Neuronal stem cell (in vitro differentiated cells): ENCODE data around the gene VPS54.

Experiments
- DNase-seq: peaks from one replicate; pipeline ENCODE4 v3.0.0-alpha.2; 2013; ENCODE audit warnings: low spot score
- H2AFZ ChIP-seq: one replicate; pipeline ENCODE4 v1.6.1; 2013; ENCODE audit warnings: mild to moderate bottlenecking, low read length, inconsistent platforms
- H2AK5ac ChIP-seq: 2 replicates; pipeline ENCODE4 v1.6.1; 2013; ENCODE audit warnings: low read depth, mild to moderate bottlenecking, inconsistent platforms, low read length, moderate library complexity, mixed read lengths
- H2BK120ac ChIP-seq: 2 replicates; pipeline ENCODE4 v1.6.1; 2013; ENCODE audit warnings: low read depth, mild to moderate bottlenecking, inconsistent platforms, low read length, moderate library complexity, mixed read lengths
- H2BK12ac ChIP-seq: one replicate; pipeline ENCODE4 v1.6.1; 2013; ENCODE audit warnings: low read length, inconsistent platforms
- H2BK15ac ChIP-seq: 2 replicates; pipeline ENCODE4 v1.6.1; 2013; ENCODE audit warnings: mild to moderate bottlenecking, low read length, inconsistent platforms, mixed read lengths
- H2BK5ac ChIP-seq: one replicate; pipeline ENCODE4 v1.6.1; 2013; ENCODE audit warnings: inconsistent platforms, mild to moderate bottlenecking, low read length, moderate library complexity
- H3K14ac ChIP-seq: one replicate; pipeline ENCODE4 v1.6.1; 2013; ENCODE audit warnings: low read length, inconsistent platforms
- H3K18ac ChIP-seq: 2 replicates; pipeline ENCODE4 v1.6.1; 2013; ENCODE audit warnings: low read length, inconsistent platforms
- H3K23ac ChIP-seq: 2 replicates; pipeline ENCODE4 v1.6.1; 2013; ENCODE audit warnings: low read depth, mild to moderate bottlenecking, mixed read lengths, low read length, inconsistent platforms; ENCODE audit not compliant: poor library complexity
- H3K27ac ChIP-seq: replicated peaks from 3 replicates; pipeline ENCODE4 v1.5.1; 2013; ENCODE audit warnings: low read length, inconsistent platforms
- H3K27me3 ChIP-seq, 3 experiments: 2 replicates each; pipeline ENCODE4 v1.6.1; 2013; ENCODE audit warnings: low read length in 3 of 3, mild to moderate bottlenecking in 2 of 3, inconsistent platforms in 1 of 3, low read depth in 1 of 3, mixed read lengths in 1 of 3, moderate library complexity in 1 of 3; ENCODE audit not compliant: control insufficient read depth in 3 of 3, insufficient read depth in 3 of 3
- H3K36me3 ChIP-seq, 2 donors: replicated peaks in 1 of 2; 2 replicates each; pipeline ENCODE4 v1.6.1; 2013; ENCODE audit warnings: low read length in 2 of 2; ENCODE audit not compliant: control insufficient read depth in 2 of 2, insufficient read depth in 2 of 2
- H3K4ac ChIP-seq: 2 replicates; pipeline ENCODE4 v1.6.1; 2013; ENCODE audit warnings: inconsistent platforms, mild to moderate bottlenecking, low read length, moderate library complexity
- H3K4me1 ChIP-seq, 2 donors: 1 replicate in 1 of 2; 2 replicates in 1 of 2; pipeline ENCODE4 v1.6.1; 2013; ENCODE audit warnings: low read length in 2 of 2, low read depth in 1 of 2; ENCODE audit not compliant: control insufficient read depth in 2 of 2, insufficient read depth in 1 of 2
- H3K4me2 ChIP-seq: one replicate; pipeline ENCODE4 v1.6.1; 2013; ENCODE audit warnings: mild to moderate bottlenecking, low read length, inconsistent platforms; ENCODE audit not compliant: insufficient read depth, poor library complexity, severe bottlenecking
- H3K4me3 ChIP-seq, 2 donors: 2 replicates each; pipeline ENCODE4 v1.5.1; 2013; ENCODE audit warnings: low read length in 2 of 2, mild to moderate bottlenecking in 2 of 2, inconsistent platforms in 1 of 2, moderate library complexity in 1 of 2
- H3K79me1 ChIP-seq: one replicate; pipeline ENCODE4 v1.6.1; 2013; ENCODE audit warnings: low read depth, mild to moderate bottlenecking, inconsistent platforms, low read length, moderate library complexity
- H3K9ac ChIP-seq: one replicate; pipeline ENCODE4 v1.6.1; 2013; ENCODE audit warnings: mild to moderate bottlenecking, low read depth, low read length, inconsistent platforms; ENCODE audit not compliant: poor library complexity
- H3K9me3 ChIP-seq, 2 donors: replicated peaks in 1 of 2; 2 replicates each; pipeline versions ENCODE3 to v1.6.1; 2013; ENCODE audit warnings: low read length in 2 of 2, mild to moderate bottlenecking in 2 of 2, inconsistent platforms in 1 of 2, low read depth in 1 of 2, mixed read lengths in 1 of 2, moderate library complexity in 1 of 2; ENCODE audit not compliant: control insufficient read depth in 2 of 2, insufficient read depth in 1 of 2
- H4K8ac ChIP-seq: one replicate; pipeline ENCODE4 v1.6.1; 2013; ENCODE audit warnings: low read depth, mild to moderate bottlenecking, inconsistent platforms, low read length, moderate library complexity
- H4K91ac ChIP-seq: one replicate; pipeline ENCODE4 v1.6.1; 2013; ENCODE audit warnings: low read length, low read depth, mild to moderate bottlenecking, inconsistent platforms; ENCODE audit not compliant: poor library complexity
- WGBS, 2 donors: extraction: QIAGEN DNeasy Blood & Tissue Kit; methylation state at CpG; one replicate each; pipeline ENCODE4 v1.1.7; 2013; ENCODE audit warnings: missing lambda C conversion rate in 2 of 2, mixed read lengths in 1 of 2; ENCODE audit not compliant: insufficient read length in 2 of 2, insufficient replicate concordance in 1 of 2; ENCODE audit errors: extremely low coverage in 2 of 2; 5-methylcytosine and 5-hydroxymethylcytosine counted together

Gene VPS54

DNA sequence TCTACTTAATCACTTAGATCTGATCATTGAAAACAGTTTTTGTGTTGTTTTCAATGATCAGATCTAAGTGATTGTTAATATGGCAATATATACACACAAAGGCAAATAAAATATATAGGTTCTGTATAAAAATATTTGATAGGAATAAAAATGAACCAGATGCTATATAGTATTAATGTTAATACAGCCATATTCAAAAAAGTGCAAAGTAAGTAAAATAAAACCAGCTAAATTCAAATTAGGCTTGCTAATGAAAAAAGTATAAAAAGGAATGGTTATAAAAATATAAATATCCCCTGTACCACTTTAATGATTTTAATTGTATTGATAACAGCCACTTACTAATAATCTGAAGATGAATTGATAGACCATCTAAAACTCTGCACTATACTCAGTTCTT is 38.4 kb downstream of the VPS54 start:
- peaks cover 3 to 62% of the 10 kb centered on the region in 2 donors for H3K36me3 ChIP-seq
- no peak overlapping the region for H2AK5ac ChIP-seq
- no peak overlapping the region for H3K23ac ChIP-seq
- no peaks in the 10 kb centered on the region for H3K4me1 ChIP-seq
- no peak overlapping the region for H2BK120ac ChIP-seq
- no peak overlapping the region for H2AFZ ChIP-seq
- H3K27me3 ChIP-seq, result no peaks in the 10 kb centered on the region
- no peak overlapping the region for H3K4ac ChIP-seq
- no peak overlapping the region for H2BK12ac ChIP-seq
- no peak overlapping the region for H3K4me2 ChIP-seq
- no peak overlapping the region for H3K4me3 ChIP-seq
- H4K91ac ChIP-seq, result no peak overlapping the region
- no peak overlapping the region for H3K9ac ChIP-seq
- DNase-seq, result no peak
- no peak overlapping the region for H3K27ac ChIP-seq
- no peak overlapping the region for H3K14ac ChIP-seq
- no peak overlapping the region for H4K8ac ChIP-seq
- H2BK15ac ChIP-seq, result no peak overlapping the region
- H3K18ac ChIP-seq, result no peak overlapping the region
- no peak overlapping the region for H2BK5ac ChIP-seq
- no peaks in the 10 kb centered on the region for H3K79me1 ChIP-seq
- peaks cover 0 to 17% of the 10 kb centered on the region in 2 donors for H3K9me3 ChIP-seq

- H3K14ac ChIP-seq, result no peak overlapping the region
- peaks cover 0 to 17% of the 10 kb centered on the region in 2 donors for H3K9me3 ChIP-seq
- H2BK15ac ChIP-seq, result no peak overlapping the region
- H3K4me1 ChIP-seq, result no peaks in the 10 kb centered on the region
- H3K79me1 ChIP-seq, result no peaks in the 10 kb centered on the region
- no peaks in the 10 kb centered on the region for H3K27me3 ChIP-seq
- H2AFZ ChIP-seq, result no peak overlapping the region
- no CpG with 5 or more reads among the region's 5 CpGs for WGBS, 2 donors
- H3K18ac ChIP-seq, result no peak overlapping the region
- H3K36me3 ChIP-seq, result peaks cover 2 to 86% of the 10 kb centered on the region in 2 donors
- no peak overlapping the region for H4K91ac ChIP-seq
- no peak overlapping the region for H2BK120ac ChIP-seq
- H3K4me3 ChIP-seq, result no peak overlapping the region
- no peak overlapping the region for H3K4me2 ChIP-seq
- H2BK12ac ChIP-seq, result no peak overlapping the region
- no peak overlapping the region for H3K9ac ChIP-seq
- no peak overlapping the region for H4K8ac ChIP-seq
- H2BK5ac ChIP-seq, result no peak overlapping the region
- H3K23ac ChIP-seq, result no peak overlapping the region
- H2AK5ac ChIP-seq, result no peak overlapping the region
- DNase-seq, result no peak
- no peak overlapping the region for H3K27ac ChIP-seq
- H3K4ac ChIP-seq, result no peak overlapping the region
Observed at GRCh38 chr2:63977904-63978303, 41.3 kb downstream of the VPS54 start.

DNA sequence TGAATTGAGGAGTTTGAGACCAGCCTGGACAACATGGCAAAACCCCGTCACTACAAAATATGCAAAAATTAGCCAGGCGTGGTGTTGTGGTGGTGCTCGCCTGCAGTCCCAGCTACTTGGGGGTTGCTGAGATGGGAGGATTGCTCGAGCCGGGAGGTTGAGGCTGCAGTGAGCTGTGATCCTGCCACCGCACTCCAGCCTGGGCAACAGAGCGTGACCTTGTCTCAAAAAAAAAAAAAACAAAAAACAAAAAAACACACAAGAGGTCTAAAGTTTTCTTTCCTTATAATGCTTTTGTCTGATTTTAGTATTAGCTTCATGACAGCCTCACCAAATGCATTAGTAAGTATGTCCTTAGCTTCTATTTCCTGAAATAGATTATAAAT is 43.1 kb downstream of the VPS54 start:
- Histone ChIP-seq H4K8ac (no peak overlapping the region), H3K9ac (no peak overlapping the region)
- WGBS, 2 donors, result no CpG with 5 or more reads among the region's 7 CpGs

GRCh38 chr2:63975437-63976124 is 43.6 kb downstream of the VPS54 start:
- DNase-seq, result no peak
- H3K9me3 ChIP-seq, result peaks cover 0 to 17% of the 10 kb centered on the region in 2 donors
- no peak overlapping the region for H2BK15ac ChIP-seq
- H3K23ac ChIP-seq, result no peak overlapping the region
- no peak overlapping the region for H3K14ac ChIP-seq
- no peak overlapping the region for H4K91ac ChIP-seq
- no peaks in the 10 kb centered on the region for H3K79me1 ChIP-seq
- H3K27me3 ChIP-seq, result no peaks in the 10 kb centered on the region
- H3K36me3 ChIP-seq, result peaks cover 5 to 86% of the 10 kb centered on the region in 2 donors
- no peak overlapping the region for H2BK12ac ChIP-seq
- H3K4me2 ChIP-seq, result no peak overlapping the region
- H2AFZ ChIP-seq, result no peak overlapping the region
- no peak overlapping the region for H3K4me3 ChIP-seq
- no peak overlapping the region for H3K4ac ChIP-seq
- no peak overlapping the region for H3K18ac ChIP-seq
- WGBS, 2 donors, result no CpG with 5 or more reads among the region's 15 CpGs
- no peak overlapping the region for H4K8ac ChIP-seq
- H3K4me1 ChIP-seq, result no peaks in the 10 kb centered on the region
- no peak overlapping the region for H3K9ac ChIP-seq
- H3K27ac ChIP-seq, result no peak overlapping the region
- H2BK5ac ChIP-seq, result no peak overlapping the region
- no peak overlapping the region for H2AK5ac ChIP-seq
- no peak overlapping the region for H2BK120ac ChIP-seq

More for the DNA sequence above, 43.1 kb downstream of the VPS54 start:
- H2BK120ac ChIP-seq, result no peak overlapping the region
- H4K91ac ChIP-seq, result no peak overlapping the region
- DNase-seq, result no peak
- H2BK5ac ChIP-seq, result no peak overlapping the region
- peaks cover 0 to 17% of the 10 kb centered on the region in 2 donors for H3K9me3 ChIP-seq
- H2BK15ac ChIP-seq, result no peak overlapping the region
- H3K4me3 ChIP-seq, result no peak overlapping the region
- H3K27me3 ChIP-seq, result no peaks in the 10 kb centered on the region
- H3K18ac ChIP-seq, result no peak overlapping the region
- no peak overlapping the region for H2BK12ac ChIP-seq
- peaks cover 0 to 86% of the 10 kb centered on the region in 2 donors for H3K36me3 ChIP-seq
- no peaks in the 10 kb centered on the region for H3K4me1 ChIP-seq
- no peak overlapping the region for H3K4me2 ChIP-seq
- no peak overlapping the region for H3K14ac ChIP-seq
- H2AFZ ChIP-seq, result no peak overlapping the region
- H3K79me1 ChIP-seq, result no peaks in the 10 kb centered on the region
- no peak overlapping the region for H3K23ac ChIP-seq
- H2AK5ac ChIP-seq, result no peak overlapping the region
- H3K4ac ChIP-seq, result no peak overlapping the region
- H3K27ac ChIP-seq, result no peak overlapping the region
